HG03108 (cell line): ENCODE data around the gene SYNCRIP.
"Not testable (repeated sequence)": the region's sequence is repeated elsewhere in the genome, so short reads cannot be mapped to it uniquely, and the experiment has no call there.

Experiments used
- ATAC-seq: cut with Tn5 transposase; IDR thresholded peaks from one replicate; pipeline ENCODE4 v1.9.1; 2021; ENCODE audit warnings: moderate library complexity; ENCODE audit not compliant: unreplicated experiment

The SYNCRIP gene

GRCh38 chr6:85670573-85670972 lies 27.9 kb upstream of the SYNCRIP start:
- ATAC-seq: no peak

DNA sequence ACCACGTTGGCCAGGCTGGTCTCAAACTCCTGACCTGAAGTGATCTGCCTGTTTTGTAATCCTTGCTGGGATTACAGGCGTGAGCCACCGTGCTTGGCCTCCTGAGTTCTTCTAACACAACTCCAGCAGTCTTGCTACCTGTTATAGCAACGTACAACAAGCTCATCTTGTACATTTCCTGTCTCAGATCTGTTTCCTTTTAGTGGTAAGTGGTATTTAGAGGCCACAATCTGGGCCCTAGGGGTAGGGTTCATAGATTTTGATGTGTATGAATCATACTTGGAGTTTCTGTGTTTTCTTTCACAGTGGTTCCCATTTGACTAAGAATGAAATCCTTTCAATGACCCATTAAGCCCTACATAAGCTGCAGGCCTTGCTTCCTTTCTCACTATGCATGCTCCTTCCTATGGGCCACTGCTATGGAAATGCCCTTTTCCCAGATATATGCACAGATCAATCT lies 27.1 kb upstream of the SYNCRIP start:
- peak; percentile 98 for ATAC-seq

- ATAC-seq: no peak
Observed at GRCh38 chr6:85662251-85662650, 19.6 kb upstream of the SYNCRIP start.

DNA sequence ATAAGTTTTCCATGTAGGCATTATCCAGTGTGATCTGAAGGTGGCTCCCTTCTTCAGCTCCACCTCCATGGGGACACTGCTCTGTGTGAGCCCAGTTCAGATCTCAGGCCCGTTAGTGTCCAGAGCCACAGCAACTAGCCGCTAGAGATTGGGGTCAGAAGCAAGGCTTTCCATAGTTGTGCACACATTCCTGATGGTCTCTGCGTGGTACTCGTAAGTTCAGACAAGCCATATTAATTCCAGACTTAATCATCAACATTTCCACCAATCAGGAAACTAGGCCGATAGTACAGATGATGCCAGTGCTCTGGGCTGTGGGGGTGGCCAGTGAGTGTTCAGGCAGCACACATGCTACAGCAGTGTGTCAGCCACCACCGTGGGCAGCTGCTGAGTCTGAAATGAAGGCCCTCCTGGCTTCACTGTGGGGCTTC lies 17.5 kb upstream of the SYNCRIP start:
- ATAC-seq: no peak

DNA sequence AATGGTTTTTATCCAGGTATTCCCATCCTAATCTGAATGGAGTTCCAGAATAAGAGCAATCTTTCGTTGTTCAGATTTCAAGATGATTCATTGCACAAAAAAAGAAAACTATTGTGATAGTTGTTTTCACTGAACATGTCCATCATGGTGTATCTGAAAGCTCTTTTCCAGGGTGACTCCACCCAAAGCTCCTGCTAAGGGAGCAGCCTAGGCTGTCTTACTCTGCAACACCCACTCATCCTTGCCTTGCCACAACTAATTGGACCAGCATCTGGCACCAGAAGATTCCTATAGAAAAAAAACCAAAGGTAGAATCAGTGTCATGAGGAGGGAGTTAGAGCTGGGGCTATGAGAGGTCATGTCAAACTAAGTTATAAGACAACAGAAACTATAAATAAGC lies 7.9 kb upstream of the SYNCRIP start:
- no peak for ATAC-seq

DNA sequence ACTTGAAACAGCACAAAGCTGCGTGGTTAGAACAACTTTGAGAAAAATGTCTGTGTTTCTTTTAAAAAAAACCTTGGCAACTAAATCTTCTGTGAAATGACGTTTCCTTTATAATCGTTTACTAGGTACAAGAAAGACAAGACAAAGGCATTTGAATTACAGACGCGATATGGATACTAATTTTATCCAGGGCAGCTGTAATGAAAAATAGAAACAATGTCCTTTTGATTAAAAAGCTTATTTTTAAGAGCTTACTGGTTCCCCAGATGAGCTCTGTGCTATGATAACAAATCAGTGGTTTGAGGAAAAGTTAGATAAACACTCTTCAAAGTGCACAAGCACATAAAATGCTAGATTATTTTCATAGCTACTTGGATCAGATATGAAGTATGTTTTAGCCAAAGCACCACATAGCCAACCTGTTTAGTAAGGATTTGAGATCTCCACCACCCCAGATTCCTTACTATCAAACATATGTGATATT lies 1.6 kb upstream of the SYNCRIP start:
- ATAC-seq: no peak

DNA sequence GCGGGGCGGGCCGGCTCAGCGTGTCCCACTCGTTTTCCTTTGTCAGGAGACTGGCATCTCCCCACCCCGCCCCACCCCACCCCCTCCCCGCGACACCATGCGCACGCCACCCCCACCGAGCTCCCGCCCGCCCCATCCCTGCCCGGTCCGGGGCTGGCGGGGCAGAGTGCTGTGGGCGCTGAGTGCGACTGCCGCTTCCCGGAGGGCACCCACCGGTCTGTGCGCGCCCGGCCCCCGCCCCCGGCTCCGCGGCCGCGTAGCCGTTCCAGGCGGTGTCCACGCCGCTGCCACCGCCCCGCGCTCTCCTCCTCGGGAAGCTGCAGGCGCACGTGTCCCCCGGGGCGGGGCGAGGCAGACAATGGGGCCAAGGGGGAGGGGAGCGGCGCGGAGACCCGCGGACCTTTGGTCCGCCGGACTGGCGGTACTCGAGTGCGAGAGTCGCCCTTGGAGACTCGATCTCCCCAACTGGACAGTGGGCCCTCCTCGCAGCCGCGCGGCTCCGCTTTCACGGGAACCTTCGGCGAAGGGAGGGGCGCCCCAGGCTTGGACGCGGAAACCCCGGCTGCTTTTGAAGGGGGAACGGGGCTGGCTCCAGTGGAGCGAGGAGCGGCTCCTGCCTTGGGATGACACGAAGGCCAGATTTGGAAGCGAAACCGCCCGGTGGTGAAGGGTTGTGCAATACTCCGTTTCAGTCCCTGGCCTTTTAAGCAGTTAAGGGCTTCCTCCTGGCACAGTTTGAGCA lies 1.0 kb upstream of the SYNCRIP start:
- peak; percentile 46 for ATAC-seq

GRCh38 chr6:85641897-85642773 lies 551 bp downstream of the SYNCRIP start:
- ATAC-seq: no peak

DNA sequence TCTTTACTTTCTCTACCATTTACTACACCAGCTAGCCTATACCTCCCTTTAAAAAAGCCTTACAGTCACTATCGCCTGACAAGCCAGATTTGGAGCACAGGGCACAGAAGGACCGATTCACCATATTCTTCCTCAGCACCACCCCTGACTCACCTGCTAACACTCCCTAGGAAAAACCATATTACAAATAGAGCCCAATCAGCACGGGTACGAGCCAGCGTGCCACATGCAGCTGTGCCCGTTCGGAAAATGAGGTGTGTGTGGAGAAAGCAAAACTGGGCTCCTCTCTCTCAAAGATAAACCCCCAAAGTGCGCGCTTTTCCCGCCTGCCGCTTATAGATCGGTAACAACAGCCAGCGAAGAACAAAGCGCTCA lies 1.2 kb downstream of the SYNCRIP start:
- ATAC-seq: no peak

- no peak for ATAC-seq
Observed at GRCh38 chr6:85640821-85641220, 1.9 kb downstream of the SYNCRIP start.

DNA sequence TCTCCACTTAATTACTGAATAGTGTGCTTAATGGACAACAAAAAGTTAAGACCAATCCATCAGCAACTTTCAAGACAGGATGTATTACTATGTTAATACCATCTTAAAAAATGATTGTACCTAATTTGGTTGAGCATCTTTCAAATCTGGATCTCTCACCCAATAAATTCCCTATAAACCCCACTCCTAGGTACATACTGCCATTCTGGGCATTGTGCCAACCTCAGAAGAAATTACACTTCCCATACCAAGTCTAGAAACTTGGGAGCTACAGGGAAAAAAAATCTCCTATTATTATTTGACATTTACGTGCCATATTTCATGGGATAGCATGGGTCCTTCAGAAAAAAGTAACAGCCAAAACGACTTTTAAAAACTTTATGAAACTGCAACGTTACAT lies 5.1 kb downstream of the SYNCRIP start:
- ATAC-seq: no peak

GRCh38 chr6:85632164-85632942 lies 10.3 kb downstream of the SYNCRIP start:
- no peak for ATAC-seq

GRCh38 chr6:85631117-85631516 lies 11.6 kb downstream of the SYNCRIP start:
- not testable (repeated sequence) for ATAC-seq

GRCh38 chr6:85628353-85628752 lies 14.3 kb downstream of the SYNCRIP start:
- no peak for ATAC-seq

DNA sequence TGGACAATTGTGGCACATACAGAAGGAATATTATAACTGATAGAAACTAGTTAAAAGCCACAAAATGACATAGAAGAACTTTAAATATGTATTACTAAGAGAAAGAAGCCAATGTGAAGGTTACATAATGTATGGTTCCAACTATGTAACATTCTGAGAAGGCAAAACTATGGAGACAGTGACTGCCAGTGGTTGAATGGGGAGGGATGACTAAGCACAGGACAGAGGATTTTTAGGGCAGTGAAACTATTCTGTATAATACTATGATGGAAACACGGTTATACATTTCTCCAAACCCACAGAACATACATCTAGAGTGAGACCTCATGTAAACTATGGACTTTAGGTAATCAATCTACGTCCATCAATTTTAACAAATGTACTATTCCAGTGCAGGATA lies 22.4 kb downstream of the SYNCRIP start:
- no peak for ATAC-seq

GRCh38 chr6:85614780-85615179 lies 27.9 kb downstream of the SYNCRIP start:
- no peak for ATAC-seq

- ATAC-seq: no peak
Observed at GRCh38 chr6:85612690-85613474, 29.8 kb downstream of the SYNCRIP start.

DNA sequence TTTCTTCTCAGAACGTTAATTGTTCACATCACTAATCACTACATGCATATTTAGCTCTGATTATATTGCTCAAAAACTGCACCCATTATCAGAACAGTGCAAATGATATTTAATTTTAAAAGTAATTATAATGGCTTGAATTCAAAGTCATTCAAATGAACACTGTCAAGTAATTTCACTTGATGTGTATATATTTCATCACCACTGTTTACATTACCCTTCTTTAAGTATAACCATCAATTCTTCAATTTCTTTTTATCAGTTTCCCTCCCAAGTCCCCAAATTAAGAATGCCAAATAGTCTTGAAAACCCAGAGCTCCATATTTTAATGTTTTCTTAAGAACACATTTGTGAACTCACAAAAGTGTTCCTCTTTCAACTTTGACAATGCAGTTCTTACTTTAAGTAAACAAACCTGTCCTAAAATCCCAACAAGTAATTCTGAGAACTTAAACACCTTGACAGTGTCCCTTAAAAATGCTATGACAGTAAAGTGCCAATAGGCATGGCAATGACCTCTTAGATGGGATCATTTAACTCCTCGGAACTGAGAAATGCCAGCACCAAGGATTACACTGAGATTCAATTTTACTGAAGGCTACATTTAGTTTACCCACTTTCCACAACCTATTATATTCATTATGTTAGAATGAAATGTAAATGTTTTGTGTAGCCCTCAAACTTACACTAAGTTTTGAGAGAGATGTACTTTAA lies 32.3 kb downstream of the SYNCRIP start:
- no peak for ATAC-seq

GRCh38 chr6:85602100-85602499 lies 40.6 kb downstream of the SYNCRIP start:
- no peak for ATAC-seq
